Naive thymus-derived CD4-positive, alpha-beta T cell (primary cell): Measurements from ENCODE around the gene ZSCAN31. TPM values are rescaled to one million over a fixed set of nuclear protein-coding genes. Genes with fewer than 3 reads are reported as not detected.

Source experiments
- ATAC-seq: fragments of 150-1000 bp; cut with Tn5 transposase; 2 replicates; pipeline ENCODE4 v1.10.0; 2021; ENCODE audit warnings: mild to moderate bottlenecking, moderate library complexity
- CTCF ChIA-PET: fragments of 350-600 bp; sonication (Branson Sonifier 250); formaldehyde crosslinking; loops from one replicate; lab custom pipeline; 2021; ENCODE audit warnings: antibody characterized with exemption; lab: Charles Lee
- POLR2A ChIA-PET: fragments of 350-600 bp; sonication (Branson Sonifier 250); formaldehyde crosslinking; loops from one replicate; lab custom pipeline; 2021; ENCODE audit warnings: antibody characterized with exemption, inconsistent platforms; lab: Charles Lee
- DNase-seq, 9 donors: peaks; one replicate each; pipeline versions ENCODE4 v3.0.0 to v3.0.0-alpha.2; 2020 to 2022; ENCODE audit warnings: mixed read lengths in 1 of 9
- H3K27ac ChIP-seq: one replicate; pipeline ENCODE4 v1.7.0; 2013; ENCODE audit warnings: mild to moderate bottlenecking, low read depth, low read length, moderate library complexity
- H3K27me3 ChIP-seq, 2 donors: one replicate each; pipeline ENCODE4 v1.7.0; 2013; ENCODE audit warnings: low read length in 2 of 2, mild to moderate bottlenecking in 2 of 2, moderate library complexity in 2 of 2; ENCODE audit not compliant: control insufficient read depth in 2 of 2, insufficient read depth in 2 of 2
- H3K36me3 ChIP-seq, 3 experiments: 1 replicate in 2 of 3; 2 replicates in 1 of 3; pipeline ENCODE4 v1.7.0; 2013; ENCODE audit warnings: low read length in 3 of 3, mild to moderate bottlenecking in 3 of 3, moderate library complexity in 1 of 3; ENCODE audit not compliant: insufficient read depth in 3 of 3, control insufficient read depth in 2 of 3
- H3K4me1 ChIP-seq, 2 donors: one replicate each; pipeline ENCODE4 v1.7.0; 2013; ENCODE audit warnings: low read length in 2 of 2, mild to moderate bottlenecking in 2 of 2, moderate library complexity in 1 of 2; ENCODE audit not compliant: control insufficient read depth in 2 of 2, insufficient read depth in 2 of 2
- H3K4me3 ChIP-seq: 2 replicates; pipeline ENCODE4 v1.7.0; 2013; ENCODE audit warnings: mild to moderate bottlenecking, low read length
- H3K9me3 ChIP-seq, 3 experiments: 1 replicate in 2 of 3; 2 replicates in 1 of 3; pipeline ENCODE4 v1.7.0; 2013; ENCODE audit warnings: low read length in 3 of 3; ENCODE audit not compliant: control insufficient read depth in 2 of 3
- H3K27ac Mint-ChIP-seq, 9 donors: one replicate each; pipeline ENCODE4 v1.8.0; 2020 to 2022; ENCODE audit warnings: mixed read lengths in 9 of 9, mild to moderate bottlenecking in 8 of 9, moderate library complexity in 5 of 9, inconsistent platforms in 2 of 9
- H3K27me3 Mint-ChIP-seq, 5 donors: one replicate each; pipeline ENCODE4 v1.8.0; 2021 to 2022; ENCODE audit warnings: mixed read lengths in 5 of 5, mild to moderate bottlenecking in 1 of 5
- H3K36me3 Mint-ChIP-seq, 5 donors: one replicate each; pipeline ENCODE4 v1.8.0; 2020 to 2022; ENCODE audit warnings: mixed read lengths in 5 of 5, mild to moderate bottlenecking in 3 of 5, inconsistent platforms in 1 of 5
- H3K4me1 Mint-ChIP-seq, 7 donors: one replicate each; pipeline ENCODE4 v1.8.0; 2020 to 2022; ENCODE audit warnings: mixed read lengths in 7 of 7, mild to moderate bottlenecking in 3 of 7, inconsistent platforms in 1 of 7
- H3K4me3 Mint-ChIP-seq, 10 donors: one replicate each; pipeline ENCODE4 v1.8.0; 2020 to 2022; ENCODE audit warnings: mild to moderate bottlenecking in 10 of 10, mixed read lengths in 10 of 10, moderate library complexity in 6 of 10, inconsistent platforms in 2 of 10
- H3K9me3 Mint-ChIP-seq, 11 donors: one replicate each; pipeline ENCODE4 v1.8.0; 2020 to 2022; ENCODE audit warnings: mixed read lengths in 11 of 11, mild to moderate bottlenecking in 4 of 11, inconsistent platforms in 1 of 11, moderate library complexity in 1 of 11
- intact Hi-C, 2 donors: fragments of 100-400 bp; cut with micrococcal nuclease; formaldehyde crosslinking; loops; one replicate each; pipeline ENCODE4 v1.15.1; 2023
- polyA plus RNA-seq, 2 donors: library from polyadenylated mRNA; unstranded; fragments of 300-500 nt; fragmentation: Illumina TruSeq; gene quantifications; one replicate each; pipeline ENCODE4 v1.2.3, GENCODE V29; 2021
- total RNA-seq, 6 experiments: library from RNA in 5 of 6; stranded (reverse) in 5 of 6; gene quantifications; 1 replicate in 5 of 6; 2 replicates in 1 of 6; pipeline ENCODE4 v1.2.3 and lab custom pipeline; 2021 to 2026

The ZSCAN31 gene
- total RNA-seq (1 to 10 TPM in 4 of 5 experiments, under 1 TPM in 1; 0.93 to 2.4 (median 1.2) TPM), polyA plus RNA-seq (1 to 10 TPM in 1 of 2 donors, under 1 TPM in 1; 0.56 to 1.3 TPM), total RNA-seq (lab: John Stamatoyannopoulos, UW) (4.0 reads per million, percentile 21 among the genes with 10 or more reads in this experiment)

- peak; percentile 43 to 87 (median 76) for DNase-seq
- peaks cover 0 to 8% (median 3%) of the 10 kb centered on the region in 11 donors for H3K9me3 Mint-ChIP-seq
- peaks cover 0 to 3% (median 0%) of the 10 kb centered on the region in 5 donors for H3K27me3 Mint-ChIP-seq
- H3K27ac Mint-ChIP-seq, result peak within 1 kb of the TSS in 1 of 9 donors; percentile 47
- Histone ChIP-seq H3K27me3 (no peaks in the 10 kb centered on the region), H3K4me3 (peak within 1 kb of the TSS; percentile 97), H3K36me3 (peaks cover 0 to 6% (median 0%) of the 10 kb centered on the region in 3 experiments), H3K4me1 (peaks cover 9 to 10% of the 10 kb centered on the region in 2 donors), H3K27ac (peak within 1 kb of the TSS; percentile 92), H3K9me3 (no peaks in the 10 kb centered on the region)
- intact Hi-C loops, result loop anchor here (1.0 to 10.0 kb wide), 14 partner anchors 14 to 1158 kb away; partner anchors contain the start of genes ZKSCAN3 (in 2 of the 2), ZKSCAN4 (in 2 of the 2), ZSCAN23 (in 2 of the 2) and ZSCAN26 (in 2 of the 2)
- CTCF ChIA-PET, result interaction anchor here (0.9 to 1.2 kb wide), 2 partner anchors 20 to 1211 kb away, joined by 5 to 6 read pairs; no protein-coding TSS in a partner anchor
- peaks cover 0 to 9% (median 5%) of the 10 kb centered on the region in 5 donors for H3K36me3 Mint-ChIP-seq
- H3K4me1 Mint-ChIP-seq, result peaks cover 0 to 16% (median 9%) of the 10 kb centered on the region in 7 donors
- POLR2A ChIA-PET, result interaction anchor here (0.6 to 3.2 kb wide), 10 partner anchors 12 to 1216 kb away, joined by 3 to 17 read pairs (median 4); partner anchors contain the start of genes ZKSCAN3, ZKSCAN8 and ZSCAN26
- peak within 1 kb of the TSS in 1 of 10 donors; percentile 58 for H3K4me3 Mint-ChIP-seq
- ATAC-seq, result peak; percentile 95
Observed at GRCh38 chr6:28335564-28336283, at the start of gene ZSCAN31. ZSCAN31 (minus strand) TSS chr6:28336148; CDS start chr6:28329683, 6,465 bp downstream.

- Histone ChIP-seq H3K4me3 (no peak overlapping the region), H3K9me3 (no peaks in the 10 kb centered on the region), H3K27me3 (no peaks in the 10 kb centered on the region), H3K36me3 (peaks cover 0 to 25% (median 5%) of the 10 kb centered on the region in 3 experiments), H3K27ac (no peak overlapping the region), H3K4me1 (no peaks in the 10 kb centered on the region)
- Mint-ChIP-seq H3K4me3 (peak overlapping the region in 2 of 10 donors; percentile 80 to 84), H3K27ac (peak overlapping the region in 1 of 9 donors; percentile 23), H3K4me1 (peaks cover 15 to 57% (median 37%) of the 10 kb centered on the region in 7 donors), H3K9me3 (peaks cover 0 to 9% (median 0%) of the 10 kb centered on the region in 11 donors), H3K36me3 (peaks cover 25 to 76% (median 74%) of the 10 kb centered on the region in 5 donors), H3K27me3 (no peaks in the 10 kb centered on the region)
- ChIA-PET POLR2A (no interaction called here), CTCF (no interaction called here)
- intact Hi-C loops, result no loop called here
- DNase-seq, result no peak
- no peak for ATAC-seq
Observed at GRCh38 chr6:28384143-28384533, 48.2 kb upstream of the ZSCAN31 start.

- Mint-ChIP-seq H3K9me3 (peaks cover 0 to 9% (median 0%) of the 10 kb centered on the region in 11 donors), H3K27ac (peak overlapping the region in 7 of 9 donors; percentile 24 to 83 (median 40)), H3K36me3 (peaks cover 23 to 72% (median 69%) of the 10 kb centered on the region in 5 donors), H3K4me3 (peak overlapping the region; percentile 76 to 86 (median 82)), H3K4me1 (peaks cover 15 to 54% (median 34%) of the 10 kb centered on the region in 7 donors), H3K27me3 (no peaks in the 10 kb centered on the region)
- Histone ChIP-seq H3K9me3 (no peaks in the 10 kb centered on the region), H3K27me3 (no peaks in the 10 kb centered on the region), H3K27ac (no peak overlapping the region), H3K4me3 (peak overlapping the region; percentile 22), H3K4me1 (no peaks in the 10 kb centered on the region), H3K36me3 (peaks cover 0 to 25% (median 5%) of the 10 kb centered on the region in 3 experiments)
- ChIA-PET POLR2A (interaction anchor here (0.8 kb wide), 1 partner anchor 574 kb away, joined by 3 read pairs; a partner anchor contains a TSS), CTCF (no interaction called here)
- ATAC-seq (peak; percentile 92), DNase-seq (peak in 8 of 9 donors; percentile 7 to 45 (median 24))
- intact Hi-C loops, result loop anchor here in 1 of 2 donors (2.0 kb wide), 1 partner anchor 15 kb away; the partner anchor contains the start of gene ZSCAN12
Observed at GRCh38 chr6:28383235-28384142, 47.5 kb upstream of the ZSCAN31 start.

- CTCF ChIA-PET, result no interaction called here
Observed at GRCh38 chr6:28380381-28380780, 44.4 kb upstream of the ZSCAN31 start.

GRCh38 chr6:28378644-28379043, 42.7 kb upstream of the ZSCAN31 start:
- Mint-ChIP-seq H3K36me3 (peaks cover 20 to 57% (median 52%) of the 10 kb centered on the region in 5 donors), H3K9me3 (peaks cover 0 to 14% (median 0%) of the 10 kb centered on the region in 11 donors), H3K27me3 (no peaks in the 10 kb centered on the region), H3K4me1 (peaks cover 13 to 28% (median 18%) of the 10 kb centered on the region in 7 donors), H3K27ac (no peak overlapping the region), H3K4me3 (no peak overlapping the region)
- Histone ChIP-seq H3K4me3 (no peak overlapping the region), H3K27me3 (no peaks in the 10 kb centered on the region), H3K36me3 (peaks cover 0 to 13% (median 5%) of the 10 kb centered on the region in 3 experiments), H3K4me1 (no peaks in the 10 kb centered on the region), H3K9me3 (no peaks in the 10 kb centered on the region), H3K27ac (no peak overlapping the region)
- ChIA-PET CTCF (no interaction called here), POLR2A (no interaction called here)
- intact Hi-C loops, result no loop called here
- ATAC-seq (no peak), DNase-seq (no peak)

More at GRCh38 chr6:28380381-28380780, 44.4 kb upstream of the ZSCAN31 start:
- ATAC-seq (no peak), DNase-seq (no peak)
- Histone ChIP-seq H3K27ac (no peak overlapping the region), H3K4me1 (no peaks in the 10 kb centered on the region), H3K4me3 (no peak overlapping the region), H3K27me3 (no peaks in the 10 kb centered on the region), H3K36me3 (peaks cover 0 to 16% (median 5%) of the 10 kb centered on the region in 3 experiments), H3K9me3 (no peaks in the 10 kb centered on the region)
- Mint-ChIP-seq H3K4me3 (no peak overlapping the region), H3K27me3 (no peaks in the 10 kb centered on the region), H3K36me3 (peaks cover 20 to 66% (median 60%) of the 10 kb centered on the region in 5 donors), H3K4me1 (peaks cover 13 to 33% (median 28%) of the 10 kb centered on the region in 7 donors), H3K27ac (no peak overlapping the region), H3K9me3 (peaks cover 0 to 14% (median 0%) of the 10 kb centered on the region in 11 donors)
- POLR2A ChIA-PET, result no interaction called here
- intact Hi-C loops, result no loop called here
